ENCODE results near the gene MYO18B. TPM values are rescaled to one million over a fixed set of nuclear protein-coding genes. Genes with fewer than 3 reads are reported as not detected.

Gene MYO18B
- total and polyA plus RNA-seq, 2 donors = 0.62 to 4.8 TPM

DNA sequence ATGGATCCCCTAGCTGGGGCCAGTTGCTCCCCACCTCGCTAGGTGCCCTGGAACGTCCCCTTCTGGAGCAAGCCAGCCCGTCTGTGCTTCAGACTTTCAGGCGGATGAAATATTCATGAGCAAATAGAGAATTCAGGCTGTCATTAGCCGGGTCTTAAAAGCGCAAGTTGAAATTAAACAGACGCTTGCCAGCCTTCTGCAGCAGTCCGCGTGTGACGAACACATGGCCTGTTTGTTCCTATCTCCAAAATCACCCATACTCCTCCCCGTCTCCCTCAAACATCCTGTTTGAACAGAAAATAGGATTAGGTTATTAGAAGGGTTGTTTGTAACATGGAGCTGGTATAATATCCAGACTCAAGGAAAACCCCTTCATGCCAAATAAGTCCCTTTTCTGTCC lies 38.7 kb downstream of the MYO18B start:
- H3K36me3 ChIP-seq (ENCODE audit: insufficient read depth) = no peaks in the 10 kb centered on the region
- no peak overlapping the region for H3K4me3 ChIP-seq (ENCODE audit: low read depth, low read length)
- 18% methylated on average over 11 of the region's 11 CpGs for WGBS
- no peak overlapping the region for H3K27ac ChIP-seq (ENCODE audit: low read depth)
- peak; percentile 42 for DNase-seq (ENCODE audit: extremely low spot score)
- H3K4me1 ChIP-seq (ENCODE audit: insufficient read depth) = no peaks in the 10 kb centered on the region

DNA sequence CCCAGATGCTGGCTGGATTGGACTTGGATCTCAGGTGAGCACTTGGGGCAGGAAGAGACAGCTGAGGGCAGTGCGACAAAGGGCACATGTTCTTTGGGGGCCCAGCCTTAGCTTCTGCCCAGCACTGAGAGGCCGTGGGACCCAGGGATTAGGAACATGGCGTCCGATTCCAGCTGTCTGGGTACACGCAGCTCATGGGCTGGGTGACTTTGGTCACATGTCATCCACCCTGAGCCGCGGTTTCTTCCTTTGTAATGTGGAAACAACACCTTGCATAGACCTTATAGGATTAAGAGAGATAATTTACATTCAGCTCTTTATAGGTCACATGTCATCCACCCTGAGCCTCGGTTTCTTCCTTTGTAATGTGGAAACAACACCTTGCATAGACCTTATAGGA lies 39.8 kb downstream of the MYO18B start:
- H3K27ac ChIP-seq (ENCODE audit: low read depth) = no peak overlapping the region
- WGBS = 90% methylated on average over 8 of the region's 8 CpGs
- no peaks in the 10 kb centered on the region for H3K36me3 ChIP-seq (ENCODE audit: insufficient read depth)
- no peak for DNase-seq (ENCODE audit: extremely low spot score)
- no peaks in the 10 kb centered on the region for H3K4me1 ChIP-seq (ENCODE audit: insufficient read depth)
- no peak overlapping the region for H3K4me3 ChIP-seq (ENCODE audit: low read depth, low read length)

DNA sequence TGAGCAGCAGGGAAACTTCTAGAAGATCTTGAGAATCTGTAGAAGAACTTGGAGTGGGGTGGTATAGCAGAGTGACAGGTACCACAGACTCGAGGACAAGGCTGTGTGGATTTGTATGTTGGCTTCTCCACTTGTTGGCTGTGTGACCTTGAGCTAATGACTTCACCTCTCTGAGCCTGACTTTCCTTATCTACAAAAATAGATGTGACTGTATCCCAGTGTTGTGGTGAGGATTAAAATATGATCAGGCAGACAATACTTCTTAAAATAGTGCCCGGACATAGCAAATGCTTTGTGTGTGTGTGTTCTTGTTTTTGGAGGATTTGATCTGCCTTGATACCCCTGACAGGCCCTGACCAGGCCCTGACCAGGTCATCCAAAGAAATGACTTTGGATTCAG lies 40.8 kb downstream of the MYO18B start:
- no peak for DNase-seq (ENCODE audit: extremely low spot score)
- H3K4me3 ChIP-seq (ENCODE audit: low read depth, low read length) = no peak overlapping the region
- H3K4me1 ChIP-seq (ENCODE audit: insufficient read depth) = no peaks in the 10 kb centered on the region
- no peaks in the 10 kb centered on the region for H3K36me3 ChIP-seq (ENCODE audit: insufficient read depth)
- no peak overlapping the region for H3K27ac ChIP-seq (ENCODE audit: low read depth)
- WGBS = 66% methylated on average over 2 of the region's 2 CpGs

DNA sequence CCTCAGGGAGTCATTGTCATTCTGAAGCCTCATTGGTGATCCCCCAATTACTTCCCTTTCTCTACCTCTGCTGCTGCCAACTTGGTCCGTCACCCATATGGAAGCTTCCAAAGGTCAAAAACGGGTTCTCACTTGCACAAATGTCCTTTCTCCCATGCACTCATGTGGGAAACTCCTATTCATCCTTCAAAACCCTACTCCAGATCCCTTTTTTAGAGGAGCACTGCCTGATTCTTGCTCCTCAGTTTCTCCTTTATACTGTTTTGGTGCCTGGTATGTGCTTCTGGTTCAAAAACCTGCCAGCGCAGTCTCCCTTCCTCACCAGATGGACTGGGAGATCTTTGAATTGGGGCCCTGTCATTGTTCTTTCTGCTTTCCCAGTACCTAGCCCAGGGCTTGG lies 41.9 kb downstream of the MYO18B start:
- DNase-seq (ENCODE audit: extremely low spot score) = no peak
- WGBS = 76% methylated on average over 3 of the region's 3 CpGs
- no peak overlapping the region for H3K27ac ChIP-seq (ENCODE audit: low read depth)
- H3K4me1 ChIP-seq (ENCODE audit: insufficient read depth) = no peaks in the 10 kb centered on the region
- H3K36me3 ChIP-seq (ENCODE audit: insufficient read depth) = no peaks in the 10 kb centered on the region
- no peak overlapping the region for H3K4me3 ChIP-seq (ENCODE audit: low read depth, low read length)

DNA sequence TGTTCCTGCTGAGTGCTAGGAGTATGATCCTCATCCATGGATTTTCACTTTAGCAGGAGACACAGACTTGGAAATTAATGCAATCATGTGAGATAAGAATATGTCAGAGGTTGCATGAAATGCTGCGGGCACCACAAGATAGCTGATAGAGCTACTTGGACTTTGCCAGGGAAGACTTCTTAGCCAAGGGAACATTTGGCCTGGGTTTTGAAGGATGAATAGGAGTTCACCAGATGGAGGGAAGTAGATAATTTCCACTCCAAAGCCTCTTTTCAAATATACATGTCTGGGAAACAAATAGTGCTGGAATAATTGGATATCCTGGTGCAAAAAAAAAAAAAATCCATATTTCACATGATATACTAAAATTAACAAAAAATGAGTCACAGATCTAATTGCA lies 44.2 kb downstream of the MYO18B start:
- no peak for DNase-seq (ENCODE audit: extremely low spot score)
- H3K27ac ChIP-seq (ENCODE audit: low read depth) = no peak overlapping the region
- H3K4me3 ChIP-seq (ENCODE audit: low read depth, low read length) = no peak overlapping the region
- 96% methylated on average over 1 of the region's 1 CpG for WGBS
- no peaks in the 10 kb centered on the region for H3K36me3 ChIP-seq (ENCODE audit: insufficient read depth)
- no peaks in the 10 kb centered on the region for H3K4me1 ChIP-seq (ENCODE audit: insufficient read depth)

DNA sequence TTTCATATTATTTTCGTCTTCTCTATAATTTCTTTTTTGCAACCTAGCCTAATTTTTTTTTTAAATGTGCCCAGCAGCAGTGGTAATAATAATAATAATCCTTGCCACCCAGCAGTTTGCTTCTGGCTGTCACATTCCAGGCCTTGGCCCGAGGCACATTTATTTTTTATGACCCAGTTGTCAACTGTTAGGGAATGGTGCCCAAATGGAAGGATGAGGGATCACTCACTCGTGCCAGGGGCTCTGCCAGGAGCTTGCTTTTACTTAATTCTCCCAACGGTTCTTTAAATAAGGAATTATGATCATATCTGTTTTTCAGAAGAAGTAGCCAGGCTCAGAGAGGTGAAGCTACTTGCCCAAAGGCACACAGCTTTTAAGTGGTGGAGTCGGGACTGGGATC lies 49.6 kb downstream of the MYO18B start:
- WGBS = 59% methylated on average over 5 of the region's 5 CpGs
- Histone ChIP-seq H3K4me3 (ENCODE audit: low read depth, low read length) (no peak overlapping the region), H3K27ac (ENCODE audit: low read depth) (no peak overlapping the region), H3K4me1 (ENCODE audit: insufficient read depth) (no peaks in the 10 kb centered on the region), H3K36me3 (ENCODE audit: insufficient read depth) (no peaks in the 10 kb centered on the region)
- DNase-seq (ENCODE audit: extremely low spot score) = no peak

DNA sequence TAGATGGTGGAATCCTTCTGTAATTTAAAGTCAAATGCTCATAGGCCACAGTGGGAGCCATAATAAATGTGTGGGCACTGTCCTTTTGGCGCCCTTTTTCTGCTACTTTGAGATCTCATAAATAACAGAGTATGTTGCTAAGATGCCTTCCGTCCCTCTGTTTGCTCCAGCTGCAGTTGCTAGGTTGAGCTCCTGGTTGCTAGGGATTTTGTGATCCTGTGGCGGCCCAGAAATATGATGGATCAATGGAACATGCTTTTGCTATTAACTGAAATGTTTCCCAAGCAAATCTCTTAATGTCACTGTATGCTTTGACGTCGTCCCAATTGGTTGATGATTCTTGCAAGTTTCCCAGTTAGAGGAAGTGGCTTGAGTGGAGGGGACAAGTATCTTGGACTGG lies 53.5 kb downstream of the MYO18B start:
- H3K4me1 ChIP-seq (ENCODE audit: insufficient read depth) = no peaks in the 10 kb centered on the region
- no peak overlapping the region for H3K4me3 ChIP-seq (ENCODE audit: low read depth, low read length)
- no peak for DNase-seq (ENCODE audit: extremely low spot score)
- H3K27ac ChIP-seq (ENCODE audit: low read depth) = no peak overlapping the region
- H3K36me3 ChIP-seq (ENCODE audit: insufficient read depth) = no peaks in the 10 kb centered on the region
- 60% methylated on average over 5 of the region's 5 CpGs for WGBS

DNA sequence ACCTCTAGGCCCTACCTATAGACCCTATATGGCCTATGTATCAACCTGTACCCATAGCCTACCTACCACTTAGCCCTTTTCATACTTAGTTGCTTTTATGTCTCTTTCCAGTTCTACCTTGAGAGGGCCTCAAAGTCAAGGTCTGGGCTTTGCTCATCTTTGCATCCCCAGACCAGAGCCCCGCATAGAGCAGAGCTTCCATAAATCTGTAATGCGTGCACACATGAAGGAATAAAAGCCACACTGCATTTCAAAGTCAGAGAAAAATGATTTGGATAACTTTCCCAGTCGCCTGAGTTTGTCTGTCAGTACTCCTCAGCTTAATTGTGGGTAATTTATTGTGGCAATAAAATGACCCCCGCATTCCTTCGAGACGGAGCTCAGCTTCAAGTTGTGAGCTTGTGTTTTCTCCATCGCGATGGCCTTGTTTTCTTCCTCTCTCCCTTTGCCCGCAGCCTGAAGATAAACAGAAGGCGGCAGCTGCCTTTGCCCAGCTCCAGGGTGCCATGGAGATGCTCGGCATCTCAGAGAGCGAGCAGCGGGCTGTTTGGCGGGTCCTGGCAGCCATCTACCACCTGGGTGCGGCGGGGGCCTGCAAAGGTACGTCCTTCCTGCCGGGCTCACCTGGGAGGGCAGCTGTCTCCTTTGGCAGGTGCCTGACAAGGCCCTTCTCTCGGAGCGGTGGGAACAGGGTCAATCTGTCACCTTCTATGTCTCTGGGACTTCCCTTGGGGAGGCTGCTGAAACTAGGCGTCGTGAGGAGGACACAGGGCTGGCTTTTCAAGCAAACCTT lies 55.7 kb downstream of the MYO18B start:
- Histone ChIP-seq H3K4me1 (ENCODE audit: insufficient read depth) (no peaks in the 10 kb centered on the region), H3K27ac (ENCODE audit: low read depth) (no peak overlapping the region), H3K36me3 (ENCODE audit: insufficient read depth) (no peaks in the 10 kb centered on the region), H3K4me3 (ENCODE audit: low read depth, low read length) (no peak overlapping the region)
- DNase-seq (ENCODE audit: extremely low spot score) = no peak
- 53% methylated on average over 22 of the region's 22 CpGs for WGBS

DNA sequence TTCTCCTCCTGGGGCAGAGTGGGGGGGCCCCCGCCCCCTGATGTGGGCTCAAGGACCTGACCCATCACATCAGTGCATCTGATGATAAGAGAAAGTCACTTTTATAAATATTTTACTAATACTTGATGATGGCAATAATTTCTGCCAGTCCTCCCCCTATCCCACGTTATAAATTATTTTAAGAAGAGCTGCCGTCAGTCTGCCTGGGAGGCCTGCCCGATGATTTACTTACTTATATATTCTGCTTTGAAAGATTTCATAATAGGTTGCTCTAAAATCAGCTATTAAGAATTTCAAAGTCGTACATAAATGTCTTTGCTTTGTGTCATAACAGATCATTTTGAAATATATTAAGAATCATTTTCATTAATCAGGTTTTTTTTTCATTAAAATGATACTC lies 58.8 kb downstream of the MYO18B start:
- H3K36me3 ChIP-seq (ENCODE audit: insufficient read depth) = no peaks in the 10 kb centered on the region
- DNase-seq (ENCODE audit: extremely low spot score) = no peak
- no peak overlapping the region for H3K27ac ChIP-seq (ENCODE audit: low read depth)
- WGBS = 53% methylated on average over 5 of the region's 5 CpGs
- H3K4me1 ChIP-seq (ENCODE audit: insufficient read depth) = no peaks in the 10 kb centered on the region
- H3K4me3 ChIP-seq (ENCODE audit: low read depth, low read length) = no peak overlapping the region

DNA sequence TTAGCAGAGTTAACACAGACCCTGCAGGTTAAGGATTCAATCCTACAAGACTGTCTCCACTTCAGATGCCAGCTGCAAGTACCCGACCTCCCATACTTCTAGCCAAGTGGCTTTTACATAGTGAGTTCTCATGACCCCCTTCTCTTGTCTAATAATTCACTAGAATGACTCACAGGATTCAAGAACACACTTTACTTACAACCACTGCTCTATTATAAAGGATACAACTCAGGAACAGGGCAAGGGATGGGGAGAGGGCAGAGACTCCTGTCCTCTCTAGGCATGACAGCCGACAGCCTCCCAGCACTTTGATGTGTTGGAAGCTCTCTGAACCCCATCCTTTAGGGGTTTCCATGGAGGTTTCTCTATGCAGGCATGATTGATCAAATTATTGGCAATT lies 60.0 kb downstream of the MYO18B start:
- Histone ChIP-seq H3K36me3 (ENCODE audit: insufficient read depth) (no peaks in the 10 kb centered on the region), H3K4me3 (ENCODE audit: low read depth, low read length) (no peak overlapping the region), H3K27ac (ENCODE audit: low read depth) (no peak overlapping the region), H3K4me1 (ENCODE audit: insufficient read depth) (no peaks in the 10 kb centered on the region)
- DNase-seq (ENCODE audit: extremely low spot score) = no peak
- 64% methylated on average over 2 of the region's 2 CpGs for WGBS

DNA sequence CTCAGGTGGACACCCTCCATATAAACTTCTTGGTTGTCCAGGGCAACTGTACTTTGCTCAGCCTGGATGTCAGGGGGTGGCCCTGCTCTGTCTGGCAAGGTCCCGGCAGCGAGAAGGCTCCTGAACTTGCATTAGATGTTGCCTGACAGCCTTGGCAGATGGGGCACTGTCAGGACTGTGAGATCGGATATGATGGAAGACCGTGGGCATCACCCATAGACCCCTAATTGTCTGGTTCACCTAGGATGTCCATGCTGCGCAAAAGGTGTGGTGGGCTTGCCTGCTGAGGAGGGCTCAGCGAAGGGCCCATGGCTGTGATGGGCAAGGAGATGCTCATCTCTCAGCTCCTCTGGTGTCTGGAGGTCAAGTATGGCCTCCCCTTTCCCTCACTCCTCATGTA lies 62.7 kb downstream of the MYO18B start:
- no peak for DNase-seq (ENCODE audit: extremely low spot score)
- WGBS = 91% methylated on average over 6 of the region's 6 CpGs
- Histone ChIP-seq H3K36me3 (ENCODE audit: insufficient read depth) (no peaks in the 10 kb centered on the region), H3K27ac (ENCODE audit: low read depth) (no peak overlapping the region), H3K4me3 (ENCODE audit: low read depth, low read length) (no peak overlapping the region), H3K4me1 (ENCODE audit: insufficient read depth) (no peaks in the 10 kb centered on the region)

DNA sequence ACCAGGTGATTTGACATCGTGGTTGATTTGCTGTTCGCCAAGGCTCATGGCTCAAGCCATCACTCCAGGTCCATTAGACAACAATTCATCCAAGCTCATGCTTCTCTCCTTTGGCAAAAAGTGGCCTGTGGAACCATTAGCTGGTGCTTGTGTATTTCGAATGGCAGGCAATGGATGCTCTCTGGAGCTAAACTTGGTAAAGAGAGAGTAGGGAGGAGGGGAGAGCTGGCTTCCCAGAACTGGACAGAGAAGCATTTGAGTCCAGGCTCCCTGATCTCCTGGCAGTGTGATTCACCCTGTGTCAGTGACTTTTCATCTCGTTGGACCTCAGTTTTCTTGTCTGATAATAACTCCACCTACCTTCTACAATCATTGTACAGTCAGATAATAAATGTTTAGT lies 64.6 kb downstream of the MYO18B start:
- Histone ChIP-seq H3K36me3 (ENCODE audit: insufficient read depth) (no peaks in the 10 kb centered on the region), H3K4me1 (ENCODE audit: insufficient read depth) (no peaks in the 10 kb centered on the region), H3K4me3 (ENCODE audit: low read depth, low read length) (no peak overlapping the region), H3K27ac (ENCODE audit: low read depth) (no peak overlapping the region)
- no peak for DNase-seq (ENCODE audit: extremely low spot score)
- WGBS = 70% methylated on average over 4 of the region's 4 CpGs

DNA sequence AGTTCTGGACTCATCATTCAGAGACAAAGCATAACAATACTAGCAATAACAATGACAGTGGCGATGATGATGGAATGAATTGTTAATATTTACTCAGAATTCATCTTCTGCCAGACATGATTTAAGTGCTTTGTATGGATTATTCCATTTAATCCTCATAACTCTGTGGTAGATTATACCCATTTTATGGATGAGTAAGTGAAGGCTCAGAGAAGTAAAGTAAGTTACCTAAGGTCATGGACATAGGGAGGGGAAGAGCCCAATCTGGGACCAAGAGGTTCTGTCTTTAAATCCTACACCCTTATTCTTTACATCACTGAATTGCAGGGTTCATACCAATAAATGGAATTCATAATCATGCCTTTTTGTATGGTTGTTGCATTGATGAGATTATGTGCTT lies 72.7 kb downstream of the MYO18B start:
- Histone ChIP-seq H3K36me3 (ENCODE audit: insufficient read depth) (no peaks in the 10 kb centered on the region), H3K27ac (ENCODE audit: low read depth) (no peak overlapping the region), H3K4me3 (ENCODE audit: low read depth, low read length) (no peak overlapping the region), H3K4me1 (ENCODE audit: insufficient read depth) (no peaks in the 10 kb centered on the region)
- no peak for DNase-seq (ENCODE audit: extremely low spot score)
- WGBS = 87% methylated on average over 1 of the region's 1 CpG

DNA sequence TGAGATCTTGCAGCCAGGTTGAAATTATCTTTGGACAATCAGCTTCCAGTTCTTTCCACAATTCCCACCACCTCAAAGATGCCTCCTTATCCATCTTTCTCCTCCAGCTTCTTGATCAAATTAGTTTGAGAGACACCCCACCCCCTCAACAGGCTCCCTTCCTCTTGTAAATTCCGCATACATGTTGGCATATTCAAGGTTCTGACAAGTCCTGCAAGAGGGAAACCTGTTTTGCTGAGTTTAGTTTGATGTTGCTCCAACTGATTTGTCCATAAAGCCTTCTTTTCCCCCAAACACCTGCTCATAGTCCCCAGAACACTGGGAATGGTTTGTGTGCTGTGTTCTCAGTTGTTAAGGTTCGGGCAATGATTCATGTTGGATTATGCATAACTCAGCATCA lies 73.6 kb downstream of the MYO18B start:
- no peak overlapping the region for H3K27ac ChIP-seq (ENCODE audit: low read depth)
- 77% methylated on average over 2 of the region's 2 CpGs for WGBS

More for the DNA sequence above, 73.6 kb downstream of the MYO18B start:
- no peak for DNase-seq (ENCODE audit: extremely low spot score)
- no peak overlapping the region for H3K4me3 ChIP-seq (ENCODE audit: low read depth, low read length)
- no peaks in the 10 kb centered on the region for H3K36me3 ChIP-seq (ENCODE audit: insufficient read depth)
- no peaks in the 10 kb centered on the region for H3K4me1 ChIP-seq (ENCODE audit: insufficient read depth)

Measured in urinary bladder (tissue), 4 donors.